Measurements from ENCODE around the gene DHRS7C.

DNA sequence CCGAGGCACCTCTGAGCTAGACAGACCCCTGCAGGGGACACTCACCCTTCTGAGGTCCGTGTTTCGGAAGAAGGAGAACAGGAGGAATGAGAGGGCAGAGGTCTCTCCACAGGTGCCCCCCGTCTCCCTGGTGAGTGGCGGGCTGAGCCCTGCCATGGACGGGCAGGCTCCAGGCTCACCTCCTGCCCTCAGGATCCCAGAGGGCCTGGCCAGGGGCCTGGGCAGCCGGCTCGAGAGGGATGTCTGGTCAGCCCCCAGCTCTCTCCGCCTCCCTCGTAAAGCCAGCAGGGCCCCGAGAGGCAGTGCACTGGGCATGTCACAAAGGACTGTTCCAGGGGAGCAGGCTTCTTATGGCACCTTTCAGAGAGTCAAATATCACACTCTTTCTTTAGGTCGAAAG is 62.8 kb downstream of the DHRS7C start:
- TF ChIP-seq, protein P1, sequence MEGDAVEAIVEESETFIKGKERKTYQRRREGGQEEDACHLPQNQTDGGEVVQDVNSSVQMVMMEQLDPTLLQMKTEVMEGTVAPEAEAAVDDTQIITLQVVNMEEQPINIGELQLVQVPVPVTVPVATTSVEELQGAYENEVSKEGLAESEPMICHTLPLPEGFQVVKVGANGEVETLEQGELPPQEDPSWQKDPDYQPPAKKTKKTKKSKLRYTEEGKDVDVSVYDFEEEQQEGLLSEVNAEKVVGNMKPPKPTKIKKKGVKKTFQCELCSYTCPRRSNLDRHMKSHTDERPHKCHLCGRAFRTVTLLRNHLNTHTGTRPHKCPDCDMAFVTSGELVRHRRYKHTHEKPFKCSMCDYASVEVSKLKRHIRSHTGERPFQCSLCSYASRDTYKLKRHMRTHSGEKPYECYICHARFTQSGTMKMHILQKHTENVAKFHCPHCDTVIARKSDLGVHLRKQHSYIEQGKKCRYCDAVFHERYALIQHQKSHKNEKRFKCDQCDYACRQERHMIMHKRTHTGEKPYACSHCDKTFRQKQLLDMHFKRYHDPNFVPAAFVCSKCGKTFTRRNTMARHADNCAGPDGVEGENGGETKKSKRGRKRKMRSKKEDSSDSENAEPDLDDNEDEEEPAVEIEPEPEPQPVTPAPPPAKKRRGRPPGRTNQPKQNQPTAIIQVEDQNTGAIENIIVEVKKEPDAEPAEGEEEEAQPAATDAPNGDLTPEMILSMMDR (IDR thresholded peaks at IDR 0.05), result no peak
- TF ChIP-seq POLR2AphosphoS5 (IDR thresholded peaks at IDR 0.05), result no peak

All from prostate gland (tissue), 2 donors.